Cardiac muscle cell (in vitro differentiated cells and primary cell): ENCODE measurements around the gene GSG1L2. TPM values are rescaled to one million over a fixed set of nuclear protein-coding genes. Genes with fewer than 3 reads are reported as not detected.

Source experiments
- DNase-seq, 2 donors: peaks; one replicate each; pipeline versions ENCODE4 v3.0.0 to v3.0.0-alpha.2; 2010 to 2017; ENCODE audit warnings: low read depth in 1 of 2, low spot score in 1 of 2
- H3K27ac ChIP-seq: fragments of 200-600 bp; sonication (generic); 2 replicates; pipeline ENCODE4 v1.5.1; 2016
- H3K27me3 ChIP-seq: fragments of 200-600 bp; sonication (generic); 2 replicates; pipeline ENCODE4 v1.6.0; 2016; ENCODE audit warnings: control low read depth
- H3K36me3 ChIP-seq: fragments of 200-600 bp; sonication (generic); 2 replicates; pipeline ENCODE4 v1.5.1; 2016; ENCODE audit warnings: control low read depth
- H3K4me1 ChIP-seq: fragments of 200-600 bp; sonication (generic); 2 replicates; pipeline ENCODE4 v1.8.1; 2017; ENCODE audit warnings: low read depth, mild to moderate bottlenecking, mixed run types
- H3K4me3 ChIP-seq: fragments of 200-600 bp; sonication (generic); 2 replicates; pipeline ENCODE4 v1.5.1; 2016; ENCODE audit warnings: mild to moderate bottlenecking
- H3K9me3 ChIP-seq: fragments of 200-600 bp; sonication (generic); 2 replicates; pipeline ENCODE4 v1.5.1; 2017; ENCODE audit warnings: low read depth, mild to moderate bottlenecking, control low read depth
- polyA plus RNA-seq: library from polyadenylated mRNA; unstranded; fragments of >200 nt; fragmentation: Nextera tagmentation; extraction: Ambion mirVana; gene quantifications from 2 replicates; pipeline ENCODE4 v1.2.1, GENCODE V29; 2016
- total RNA-seq: library from RNA; depleted of rRNA; stranded (reverse); fragments of >200 nt; gene quantifications from 2 replicates; pipeline ENCODE4 v1.2.3, GENCODE V29; 2016
- TF ChIP-seq, protein P1 (sequence below): IDR thresholded peaks from 2 replicates; pipeline ENCODE4 v1.5.1; 2012; ENCODE audit warnings: low read depth, mild to moderate bottlenecking, low read length

GSG1L2 gene
- total and polyA plus RNA-seq, 2 experiments from 2014 or later, result not detected

DNA sequence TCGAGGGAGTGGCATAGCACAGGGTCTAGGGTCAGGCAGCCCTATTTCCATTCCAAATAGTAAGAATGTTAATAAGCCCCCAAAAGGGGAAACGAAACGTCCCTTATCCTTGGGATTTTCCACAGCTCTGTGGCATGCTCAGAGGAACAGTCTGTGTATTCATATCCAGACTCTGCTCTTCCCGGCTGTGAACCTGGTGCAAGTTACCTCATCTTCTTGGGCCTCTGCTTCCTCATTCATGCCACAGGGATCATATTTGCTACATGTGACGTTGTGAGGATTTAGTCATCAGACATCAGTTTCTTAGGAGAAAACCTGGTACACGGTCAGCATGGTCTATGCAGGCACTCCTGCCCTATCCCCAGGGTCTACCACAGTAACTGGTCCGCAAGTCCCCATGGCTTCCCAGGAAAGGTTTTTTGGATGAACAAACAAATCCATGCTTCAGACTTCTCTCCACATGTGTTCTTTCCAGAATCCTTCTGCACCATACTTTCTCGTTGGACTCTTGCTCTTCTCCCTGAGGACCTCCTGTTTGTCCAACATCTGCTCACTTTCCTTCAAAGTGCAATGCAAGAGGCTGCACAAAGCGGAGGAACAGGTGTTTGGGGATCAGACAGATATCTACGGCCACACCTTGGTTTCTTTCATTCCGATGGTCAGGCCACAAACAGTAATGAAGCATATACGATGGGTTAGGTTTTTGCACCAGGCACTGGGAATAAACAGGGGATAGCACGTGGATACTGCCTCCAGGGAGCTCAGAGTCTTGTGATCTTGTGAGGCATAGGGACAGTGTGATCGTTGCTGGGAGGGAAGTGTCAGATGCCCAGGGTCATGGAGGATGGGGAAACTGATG, 21.5 kb upstream of the GSG1L2 start:
- Histone ChIP-seq H3K9me3 (no peaks in the 10 kb centered on the region), H3K4me1 (no peaks in the 10 kb centered on the region), H3K27me3 (no peaks in the 10 kb centered on the region), H3K36me3 (no peaks in the 10 kb centered on the region), H3K27ac (no peak overlapping the region), H3K4me3 (no peak overlapping the region)
- no peak for DNase-seq
- TF ChIP-seq, protein P1, sequence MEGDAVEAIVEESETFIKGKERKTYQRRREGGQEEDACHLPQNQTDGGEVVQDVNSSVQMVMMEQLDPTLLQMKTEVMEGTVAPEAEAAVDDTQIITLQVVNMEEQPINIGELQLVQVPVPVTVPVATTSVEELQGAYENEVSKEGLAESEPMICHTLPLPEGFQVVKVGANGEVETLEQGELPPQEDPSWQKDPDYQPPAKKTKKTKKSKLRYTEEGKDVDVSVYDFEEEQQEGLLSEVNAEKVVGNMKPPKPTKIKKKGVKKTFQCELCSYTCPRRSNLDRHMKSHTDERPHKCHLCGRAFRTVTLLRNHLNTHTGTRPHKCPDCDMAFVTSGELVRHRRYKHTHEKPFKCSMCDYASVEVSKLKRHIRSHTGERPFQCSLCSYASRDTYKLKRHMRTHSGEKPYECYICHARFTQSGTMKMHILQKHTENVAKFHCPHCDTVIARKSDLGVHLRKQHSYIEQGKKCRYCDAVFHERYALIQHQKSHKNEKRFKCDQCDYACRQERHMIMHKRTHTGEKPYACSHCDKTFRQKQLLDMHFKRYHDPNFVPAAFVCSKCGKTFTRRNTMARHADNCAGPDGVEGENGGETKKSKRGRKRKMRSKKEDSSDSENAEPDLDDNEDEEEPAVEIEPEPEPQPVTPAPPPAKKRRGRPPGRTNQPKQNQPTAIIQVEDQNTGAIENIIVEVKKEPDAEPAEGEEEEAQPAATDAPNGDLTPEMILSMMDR, result no peak

GRCh38 chr17:9842057-9842758, 20.3 kb upstream of the GSG1L2 start:
- H3K4me3 ChIP-seq, result no peak overlapping the region
- H3K27ac ChIP-seq, result no peak overlapping the region
- H3K27me3 ChIP-seq, result no peaks in the 10 kb centered on the region
- H3K4me1 ChIP-seq, result no peaks in the 10 kb centered on the region
- H3K9me3 ChIP-seq, result no peaks in the 10 kb centered on the region
- H3K36me3 ChIP-seq, result no peaks in the 10 kb centered on the region
- TF ChIP-seq, protein P1, result no peak
- peak in 1 of 2 donors; percentile 90 for DNase-seq

GRCh38 chr17:9839433-9839832, 17.6 kb upstream of the GSG1L2 start:
- no peaks in the 10 kb centered on the region for H3K9me3 ChIP-seq
- TF ChIP-seq, protein P1, result peak; percentile 37
- no peak overlapping the region for H3K27ac ChIP-seq
- no peaks in the 10 kb centered on the region for H3K36me3 ChIP-seq
- DNase-seq, result peak in 1 of 2 donors; percentile 38
- H3K4me3 ChIP-seq, result no peak overlapping the region
- H3K27me3 ChIP-seq, result no peaks in the 10 kb centered on the region
- no peaks in the 10 kb centered on the region for H3K4me1 ChIP-seq

- TF ChIP-seq, protein P1, result no peak
- no peaks in the 10 kb centered on the region for H3K36me3 ChIP-seq
Observed at GRCh38 chr17:9837551-9838471, 15.9 kb upstream of the GSG1L2 start.

GRCh38 chr17:9833922-9834321, 12.0 kb upstream of the GSG1L2 start:
- no peaks in the 10 kb centered on the region for H3K9me3 ChIP-seq
- no peak for DNase-seq
- no peaks in the 10 kb centered on the region for H3K4me1 ChIP-seq
- H3K27ac ChIP-seq, result no peak overlapping the region
- H3K27me3 ChIP-seq, result no peaks in the 10 kb centered on the region
- H3K36me3 ChIP-seq, result no peaks in the 10 kb centered on the region
- TF ChIP-seq, protein P1, result no peak
- H3K4me3 ChIP-seq, result no peak overlapping the region

More at GRCh38 chr17:9837551-9838471, 15.9 kb upstream of the GSG1L2 start:
- DNase-seq, result peak in 1 of 2 donors; percentile 97
- Histone ChIP-seq H3K27ac (no peak overlapping the region), H3K27me3 (no peaks in the 10 kb centered on the region), H3K4me3 (no peak overlapping the region), H3K4me1 (no peaks in the 10 kb centered on the region), H3K9me3 (no peaks in the 10 kb centered on the region)
